Mesodermal cell (in vitro differentiated cells): ENCODE results near the gene SYDE2.
"Not testable (repeated sequence)": the region's sequence is repeated elsewhere in the genome, so short reads cannot be mapped to it uniquely, and the experiment has no call there.

Experiments used
- H3K27ac ChIP-seq: 2 replicates; pipeline ENCODE4 v1.7.0; 2013; ENCODE audit warnings: mild to moderate bottlenecking, low read depth, low read length, moderate library complexity; ENCODE audit not compliant: severe bottlenecking
- H3K36me3 ChIP-seq: 2 replicates; pipeline ENCODE4 v1.7.1; 2013; ENCODE audit warnings: mild to moderate bottlenecking, low read length, moderate library complexity; ENCODE audit not compliant: control insufficient read depth, insufficient read depth
- H3K4me1 ChIP-seq: one replicate; pipeline ENCODE4 v1.7.1; 2013; ENCODE audit warnings: mild to moderate bottlenecking, low read length; ENCODE audit not compliant: insufficient read depth, control insufficient read depth, poor library complexity, severe bottlenecking
- H3K4me3 ChIP-seq: 2 replicates; pipeline ENCODE4 v1.7.0; 2013; ENCODE audit warnings: low read length, control low read depth, mild to moderate bottlenecking; ENCODE audit not compliant: insufficient read depth, poor library complexity, severe bottlenecking; ENCODE audit errors: extremely low read depth
- H3K9me3 ChIP-seq: 2 replicates; pipeline ENCODE4 v1.7.1; 2013; ENCODE audit warnings: mild to moderate bottlenecking, low read length, moderate library complexity; ENCODE audit not compliant: control insufficient read depth
- WGBS, 2 experiments: methylation state at CpG; one replicate each; pipeline ENCODE4 v1.1.5; 2013; ENCODE audit warnings: missing lambda C conversion rate in 2 of 2; ENCODE audit not compliant: insufficient coverage in 2 of 2; 5-methylcytosine and 5-hydroxymethylcytosine counted together

Gene SYDE2

DNA sequence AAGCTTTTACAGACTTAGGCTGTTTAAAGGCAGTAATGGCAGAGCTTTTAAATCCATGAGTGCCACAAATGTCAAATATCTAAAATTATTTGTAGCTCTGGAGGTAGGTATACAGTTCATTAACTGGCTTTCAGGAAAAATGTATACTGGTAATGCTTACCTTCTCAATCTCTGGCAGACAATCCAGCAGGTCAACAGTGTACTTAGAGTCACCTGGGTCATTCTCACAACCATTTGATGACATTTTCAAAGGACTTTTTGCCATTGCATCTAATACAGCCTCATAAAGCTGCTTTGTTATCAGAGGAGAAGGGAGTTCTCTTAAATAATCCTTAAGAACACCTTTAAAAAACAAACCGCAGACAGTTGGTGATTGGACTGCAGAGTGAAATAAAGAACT, 31.9 kb downstream of the SYDE2 start:
- Histone ChIP-seq H3K36me3 (peaks cover 15% of the 10 kb centered on the region), H3K4me3 (no peak overlapping the region), H3K4me1 (no peaks in the 10 kb centered on the region), H3K27ac (no peak overlapping the region), H3K9me3 (no peaks in the 10 kb centered on the region)
- no CpG with 5 or more reads among the region's 1 CpG for WGBS, 2 experiments

- Histone ChIP-seq H3K4me3 (no peak overlapping the region), H3K4me1 (no peaks in the 10 kb centered on the region), H3K36me3 (peaks cover 20% of the 10 kb centered on the region), H3K27ac (no peak overlapping the region), H3K9me3 (no peaks in the 10 kb centered on the region)
- 100% methylated on average over 1 of the region's 1 CpG; no CpG with 5 or more reads in 1 of the 2 experiments for WGBS, 2 experiments
Observed at GRCh38 chr1:85166351-85166750, 34.5 kb downstream of the SYDE2 start.

- H3K36me3 ChIP-seq: peaks cover 7% of the 10 kb centered on the region
- H3K27ac ChIP-seq: no peak overlapping the region
- no peak overlapping the region for H3K4me3 ChIP-seq
- H3K9me3 ChIP-seq: no peaks in the 10 kb centered on the region
- H3K4me1 ChIP-seq: no peaks in the 10 kb centered on the region
- WGBS, 2 experiments: no CpG with 5 or more reads among the region's 5 CpGs
Observed at GRCh38 chr1:85158910-85159309, 41.9 kb downstream of the SYDE2 start.

DNA sequence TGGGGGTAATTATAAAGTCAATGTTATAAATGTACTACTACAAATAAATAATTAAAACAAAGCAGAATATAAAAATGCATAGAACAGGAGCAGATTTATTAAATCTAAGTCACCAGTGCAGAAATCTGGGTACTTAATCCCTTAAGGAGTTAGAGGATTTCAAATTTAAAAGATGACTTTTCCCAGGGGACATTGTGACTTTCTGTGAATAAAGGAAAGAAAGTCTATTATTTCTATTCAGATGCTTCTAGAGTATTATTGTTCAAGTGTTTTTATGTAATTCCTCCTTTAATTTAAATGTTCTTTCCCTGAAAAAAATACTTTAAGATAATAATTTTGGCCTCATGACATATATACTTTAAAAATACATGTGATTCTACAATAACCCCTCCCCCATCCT, 43.4 kb downstream of the SYDE2 start:
- Histone ChIP-seq H3K9me3 (no peaks in the 10 kb centered on the region), H3K4me1 (no peaks in the 10 kb centered on the region), H3K27ac (no peak overlapping the region), H3K36me3 (peaks cover 3% of the 10 kb centered on the region), H3K4me3 (no peak overlapping the region)

- H3K9me3 ChIP-seq: no peaks in the 10 kb centered on the region
- peaks cover 3% of the 10 kb centered on the region for H3K36me3 ChIP-seq
- H3K27ac ChIP-seq: no peak overlapping the region
- peaks cover 4% of the 10 kb centered on the region for H3K4me1 ChIP-seq
- 63 to 73% methylated on average over 1 of the region's 4 CpGs for WGBS, 2 experiments
- no peak overlapping the region for H3K4me3 ChIP-seq
Observed at GRCh38 chr1:85153149-85153891, 47.5 kb downstream of the SYDE2 start.

- Histone ChIP-seq H3K9me3 (no peaks in the 10 kb centered on the region), H3K27ac (no peak overlapping the region), H3K4me1 (peaks cover 4% of the 10 kb centered on the region), H3K4me3 (no peak overlapping the region), H3K36me3 (peaks cover 3% of the 10 kb centered on the region)
- 78 to 82% methylated on average over 3 to 4 of the region's 4 CpGs for WGBS, 2 experiments
Observed at GRCh38 chr1:85151446-85151845, 49.4 kb downstream of the SYDE2 start.

- Histone ChIP-seq H3K4me1 (peaks cover 4% of the 10 kb centered on the region), H3K9me3 (no peaks in the 10 kb centered on the region), H3K36me3 (peaks cover 3% of the 10 kb centered on the region), H3K4me3 (no peak overlapping the region), H3K27ac (no peak overlapping the region)
- WGBS, 2 experiments: no CpG with 5 or more reads among the region's 2 CpGs
Observed at GRCh38 chr1:85149805-85150204, 51.0 kb downstream of the SYDE2 start.

DNA sequence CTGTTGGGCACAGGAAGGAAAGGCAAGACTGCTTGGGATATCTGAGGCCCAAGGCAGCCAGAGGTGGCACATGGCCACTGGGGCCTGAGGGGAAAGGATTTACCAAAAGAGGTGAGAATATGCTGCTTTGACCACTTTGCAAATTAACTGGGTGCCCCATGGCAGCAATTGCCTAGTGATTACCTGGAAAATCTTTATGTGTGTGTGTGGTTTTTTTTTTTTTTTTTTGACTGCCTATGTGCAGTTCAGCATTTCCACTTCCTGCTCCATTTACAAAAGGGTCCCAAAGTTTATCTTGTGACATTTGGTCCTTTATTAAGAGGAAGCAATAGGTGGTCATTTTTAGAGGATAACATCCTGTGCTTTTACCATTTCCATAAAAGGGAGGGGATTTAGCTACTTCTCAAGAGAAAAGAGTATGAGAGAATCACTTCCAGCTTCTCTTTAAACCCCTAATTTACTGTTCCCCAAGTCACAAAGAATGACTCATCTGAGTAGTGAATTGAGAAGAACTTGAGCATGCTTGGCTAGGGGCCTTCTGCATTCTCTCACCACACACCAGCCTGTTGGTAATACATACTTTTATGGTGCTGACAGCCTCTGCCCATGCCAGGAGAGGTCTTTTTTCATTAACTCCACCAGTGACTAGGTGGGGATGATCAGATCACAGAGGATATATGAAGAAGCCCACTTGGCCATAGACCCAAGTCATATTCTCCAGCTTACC, 52.1 kb downstream of the SYDE2 start:
- H3K4me1 ChIP-seq: peaks cover 4% of the 10 kb centered on the region
- no peaks in the 10 kb centered on the region for H3K9me3 ChIP-seq
- no peak overlapping the region for H3K4me3 ChIP-seq
- H3K27ac ChIP-seq: no peak overlapping the region
- no peaks in the 10 kb centered on the region for H3K36me3 ChIP-seq

DNA sequence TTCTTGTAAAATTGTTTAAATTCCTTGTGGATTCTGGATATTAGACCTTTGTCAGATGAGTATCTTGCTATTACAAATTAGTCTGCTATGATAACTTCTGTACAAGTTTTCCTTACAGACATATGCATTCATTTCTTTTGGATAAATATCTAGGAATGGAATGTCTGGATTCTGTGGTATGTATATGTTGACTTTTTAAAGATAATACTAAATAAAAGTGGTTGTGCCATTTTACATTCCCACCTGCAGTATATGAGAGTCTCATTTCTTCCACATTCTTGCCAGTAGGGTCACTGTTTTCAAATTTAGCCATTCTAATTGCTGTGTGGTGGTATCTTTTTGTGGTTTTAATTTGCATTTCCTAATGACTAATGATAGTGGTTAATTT, 53.9 kb downstream of the SYDE2 start:
- Histone ChIP-seq H3K4me1 (peaks cover 4% of the 10 kb centered on the region), H3K9me3 (no peaks in the 10 kb centered on the region), H3K36me3 (no peaks in the 10 kb centered on the region), H3K4me3 (no peak overlapping the region), H3K27ac (no peak overlapping the region)

- 73 to 100% methylated on average over 1 to 2 of the region's 6 CpGs for WGBS, 2 experiments
- not testable (repeated sequence) for H3K4me3 ChIP-seq, H3K36me3 ChIP-seq, H3K9me3 ChIP-seq, H3K4me1 ChIP-seq, H3K27ac ChIP-seq
Observed at GRCh38 chr1:85146298-85146971, 54.4 kb downstream of the SYDE2 start.

DNA sequence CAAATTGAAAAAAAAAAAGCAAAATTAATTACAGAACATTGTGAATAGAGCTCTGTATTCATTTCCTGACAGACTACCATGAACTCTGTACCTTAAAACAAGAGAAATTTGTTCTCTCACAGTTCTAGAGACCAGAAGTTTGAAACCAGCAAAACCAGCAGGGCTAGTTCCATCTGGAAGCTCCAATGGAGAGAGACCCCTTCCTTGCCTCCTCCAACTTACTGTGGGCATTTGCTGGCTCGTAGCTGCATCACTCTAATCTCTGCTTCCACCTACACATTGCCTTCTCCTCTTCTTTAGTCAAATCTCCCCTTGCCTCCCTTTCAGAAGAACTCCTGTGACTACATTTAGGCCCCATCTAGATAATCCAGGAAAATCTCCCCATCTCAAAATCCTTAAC, 56.5 kb downstream of the SYDE2 start:
- H3K36me3 ChIP-seq: no peaks in the 10 kb centered on the region
- 79 to 83% methylated on average over 1 of the region's 1 CpG for whole genome bisulfite sequencing, 2 experiments
- H3K4me1 ChIP-seq: no peaks in the 10 kb centered on the region
- no peaks in the 10 kb centered on the region for H3K9me3 ChIP-seq
- H3K4me3 ChIP-seq: no peak overlapping the region
- no peak overlapping the region for H3K27ac ChIP-seq
